KOPT-K1 (cell line): ENCODE results near the gene CDC42BPG.
A peak's percentile ranks its signal among the peaks of the same experiment; 100 is the strongest.

Source experiments
- H3K27ac ChIP-seq: fragments of 200-600 bp; sonication (generic); 2 replicates; pipeline ENCODE4 v1.5.1; 2016; ENCODE audit warnings: antibody characterized with exemption, mild to moderate bottlenecking, low read depth, low read length; ENCODE audit not compliant: poor library complexity, severe bottlenecking
- H3K36me3 ChIP-seq: fragments of 200-600 bp; sonication (generic); 2 replicates; pipeline ENCODE4 v1.5.1; 2017; ENCODE audit warnings: antibody characterized with exemption, mild to moderate bottlenecking, low read length, moderate library complexity; ENCODE audit not compliant: insufficient read depth
- H3K9me3 ChIP-seq: fragments of 200-600 bp; sonication (generic); 2 replicates; pipeline ENCODE4 v1.5.1; 2017; ENCODE audit warnings: antibody characterized with exemption, low read length, mild to moderate bottlenecking; ENCODE audit not compliant: insufficient read depth, poor library complexity, severe bottlenecking

The CDC42BPG gene

GRCh38 chr11:64883575-64883974, 39.1 kb upstream of the CDC42BPG start:
- no peaks in the 10 kb centered on the region for H3K9me3 ChIP-seq
- peak overlapping the region; percentile 66 for H3K27ac ChIP-seq
- no peaks in the 10 kb centered on the region for H3K36me3 ChIP-seq

- H3K36me3 ChIP-seq, result no peaks in the 10 kb centered on the region
- peak overlapping the region; percentile 66 for H3K27ac ChIP-seq
- no peaks in the 10 kb centered on the region for H3K9me3 ChIP-seq
Observed at GRCh38 chr11:64882243-64882642, 37.8 kb upstream of the CDC42BPG start.

- Histone ChIP-seq H3K9me3 (no peaks in the 10 kb centered on the region), H3K36me3 (no peaks in the 10 kb centered on the region), H3K27ac (peak overlapping the region; percentile 95)
Observed at GRCh38 chr11:64881476-64881875, 37.0 kb upstream of the CDC42BPG start.

GRCh38 chr11:64880240-64881001, 36.0 kb upstream of the CDC42BPG start:
- peaks cover 10% of the 10 kb centered on the region; the same call in 1 of the 2 replicates for H3K36me3 ChIP-seq
- H3K27ac ChIP-seq, result peak overlapping the region; percentile 95
- no peaks in the 10 kb centered on the region for H3K9me3 ChIP-seq

- H3K36me3 ChIP-seq, result peaks cover 20% of the 10 kb centered on the region
- H3K27ac ChIP-seq, result peak overlapping the region; percentile 95
- no peaks in the 10 kb centered on the region for H3K9me3 ChIP-seq
Observed at GRCh38 chr11:64879244-64879900, 34.9 kb upstream of the CDC42BPG start.

GRCh38 chr11:64878494-64879243, 34.2 kb upstream of the CDC42BPG start, which contains the start of gene EHD1:
Gene EHD1, minus strand, starts transcription at chr11:64878621. Its CDS starts 157 bp downstream, at chr11:64878464.
- peak within 1 kb of the TSS; percentile 95 for H3K27ac ChIP-seq
- H3K9me3 ChIP-seq, result no peaks in the 10 kb centered on the region
- peaks cover 24% of the 10 kb centered on the region for H3K36me3 ChIP-seq

- Histone ChIP-seq H3K9me3 (no peaks in the 10 kb centered on the region), H3K36me3 (peaks cover 29% of the 10 kb centered on the region), H3K27ac (peak overlapping the region; percentile 95)
Observed at GRCh38 chr11:64878223-64878493, 33.7 kb upstream of the CDC42BPG start.

GRCh38 chr11:64877390-64878222, 33.2 kb upstream of the CDC42BPG start:
- Histone ChIP-seq H3K9me3 (no peaks in the 10 kb centered on the region), H3K36me3 (peaks cover 35% of the 10 kb centered on the region), H3K27ac (peak overlapping the region; percentile 95)

GRCh38 chr11:64876835-64877341, 32.4 kb upstream of the CDC42BPG start:
- no peaks in the 10 kb centered on the region for H3K9me3 ChIP-seq
- H3K27ac ChIP-seq, result peak overlapping the region; percentile 95
- peaks cover 42% of the 10 kb centered on the region for H3K36me3 ChIP-seq

GRCh38 chr11:64876229-64876750, 31.8 kb upstream of the CDC42BPG start:
- Histone ChIP-seq H3K27ac (no peak overlapping the region), H3K9me3 (no peaks in the 10 kb centered on the region), H3K36me3 (peaks cover 48% of the 10 kb centered on the region)

- H3K9me3 ChIP-seq, result no peaks in the 10 kb centered on the region
- H3K36me3 ChIP-seq, result peaks cover 55% of the 10 kb centered on the region
- no peak overlapping the region for H3K27ac ChIP-seq
Observed at GRCh38 chr11:64875369-64876228, 31.1 kb upstream of the CDC42BPG start.

GRCh38 chr11:64874308-64875240, 30.1 kb upstream of the CDC42BPG start:
- no peak overlapping the region for H3K27ac ChIP-seq
- peaks cover 60% of the 10 kb centered on the region for H3K36me3 ChIP-seq
- no peaks in the 10 kb centered on the region for H3K9me3 ChIP-seq
